G401 (cell line): ENCODE results near the gene MTG1. TPM values are rescaled to one million over a fixed set of nuclear protein-coding genes. Genes with fewer than 3 reads are reported as not detected.
A peak's percentile ranks its signal among the peaks of the same experiment; 100 is the strongest.
"Not testable (repeated sequence)": the region's sequence is repeated elsewhere in the genome, so short reads cannot be mapped to it uniquely, and the experiment has no call there.

ENCODE experiments used
- DNase-seq: peaks from one replicate; pipeline ENCODE4 v3.0.0-alpha.2; 2015; ENCODE audit warnings: low spot score
- in situ Hi-C: cut with HindIII; loops from 2 replicates; pipeline ENCODE4 v1.10.0; 2016; ENCODE audit warnings: low sequenced_read_pairs, mixed read lengths
- total RNA-seq: library from RNA; depleted of rRNA; stranded (reverse); fragments of >200 nt; shearing (Covaris generic); gene quantifications from 2 replicates; pipeline ENCODE4 v1.2.3, GENCODE V29; 2014

Gene MTG1
- total RNA-seq, 1 experiment from 2014 or later: 66.8 TPM

- DNase-seq: no peak
- in situ Hi-C loops: no loop called here
Observed at GRCh38 chr10:133458021-133458709, 64.2 kb downstream of the MTG1 start.

GRCh38 chr10:133458710-133459453 is 64.9 kb downstream of the MTG1 start:
- in situ Hi-C loops: no loop called here
- peak; percentile 19 for DNase-seq

GRCh38 chr10:133459454-133460207 is 65.7 kb downstream of the MTG1 start:
- DNase-seq: no peak
- in situ Hi-C loops: no loop called here

GRCh38 chr10:133460208-133460769 is 66.3 kb downstream of the MTG1 start:
- DNase-seq: no peak
- in situ Hi-C loops: no loop called here

GRCh38 chr10:133461027-133461426 is 67.1 kb downstream of the MTG1 start:
- in situ Hi-C loops: no loop called here
- DNase-seq: peak; percentile 2

- DNase-seq: peak; percentile 94
- in situ Hi-C loops: no loop called here
Observed at GRCh38 chr10:133461841-133462240, 67.9 kb downstream of the MTG1 start.

- DNase-seq: peak; percentile 23
Observed at GRCh38 chr10:133462512-133463305, 68.8 kb downstream of the MTG1 start.

GRCh38 chr10:133464582-133465031 is 70.7 kb downstream of the MTG1 start:
- in situ Hi-C loops: no loop called here

More at GRCh38 chr10:133462512-133463305, 68.8 kb downstream of the MTG1 start:
- in situ Hi-C loops: no loop called here

GRCh38 chr10:133465191-133465949 is 71.4 kb downstream of the MTG1 start:
- in situ Hi-C loops: no loop called here
- DNase-seq: no peak

More at GRCh38 chr10:133464582-133465031, 70.7 kb downstream of the MTG1 start:
- DNase-seq: no peak

GRCh38 chr10:133465950-133466474 is 72.1 kb downstream of the MTG1 start:
- in situ Hi-C loops: no loop called here

GRCh38 chr10:133466683-133467275 is 72.8 kb downstream of the MTG1 start:
- DNase-seq: no peak
- in situ Hi-C loops: no loop called here

More at GRCh38 chr10:133465950-133466474, 72.1 kb downstream of the MTG1 start:
- DNase-seq: no peak

GRCh38 chr10:133467286-133467911 is 73.4 kb downstream of the MTG1 start:
- in situ Hi-C loops: no loop called here
- no peak for DNase-seq

GRCh38 chr10:133469205-133469604 is 75.2 kb downstream of the MTG1 start:
- in situ Hi-C loops, DNase-seq: not testable (repeated sequence)

GRCh38 chr10:133471300-133472109 is 77.5 kb downstream of the MTG1 start:
- no peak for DNase-seq
- in situ Hi-C loops: no loop called here
